H7 (cell line): ENCODE measurements around the gene TRPV3. TPM values are rescaled to one million over a fixed set of nuclear protein-coding genes. Genes with fewer than 3 reads are reported as not detected.
"Not testable (repeated sequence)": the region's sequence is repeated elsewhere in the genome, so short reads cannot be mapped to it uniquely, and the experiment has no call there.

Experiments used
- DNase-seq: peaks from one replicate; pipeline ENCODE4 v3.0.0; 2012
- H3K27me3 ChIP-seq: 2 replicates; pipeline ENCODE4 v1.6.0; 2011; ENCODE audit warnings: mild to moderate bottlenecking, low read length; ENCODE audit not compliant: control insufficient read depth, insufficient read depth
- H3K36me3 ChIP-seq: replicated peaks from 2 replicates; pipeline ENCODE4 v1.5.1; 2011; ENCODE audit warnings: low read length; ENCODE audit not compliant: control insufficient read depth, insufficient read depth
- H3K4me3 ChIP-seq: 2 replicates; pipeline ENCODE4 v1.5.1; 2011; ENCODE audit warnings: low read depth, mild to moderate bottlenecking, control low read depth, low read length, moderate library complexity; ENCODE audit not compliant: insufficient read depth
- total RNA-seq: library from RNA; depleted of rRNA; stranded (reverse); fragments of >200 nt; shearing (Covaris generic); gene quantifications from 2 replicates; pipeline ENCODE4 v1.2.3, GENCODE V29; 2014; rRNA removed

Gene TRPV3
- total RNA-seq, 1 experiment from 2014 or later: 0.69 TPM

DNA sequence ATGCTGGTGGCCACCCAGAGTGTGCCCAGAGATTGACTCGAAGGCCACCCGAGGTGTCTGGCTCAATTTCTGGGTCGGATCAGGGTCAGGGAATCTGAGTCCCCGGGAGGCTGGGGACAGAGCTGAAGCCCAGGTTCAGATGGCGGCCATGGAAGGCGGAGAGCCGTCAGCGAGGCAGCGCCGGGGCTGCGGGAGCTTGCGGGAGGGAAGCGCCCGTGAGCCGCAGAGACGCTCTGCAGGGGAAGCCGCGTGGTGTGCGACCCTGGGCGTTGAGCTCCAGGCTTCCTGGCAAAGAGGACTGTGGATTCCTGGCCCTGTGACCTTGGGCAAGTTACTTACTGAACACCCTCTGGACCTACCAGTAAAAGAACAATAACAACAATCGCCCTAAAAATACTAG lies 85.5 kb downstream of the TRPV3 start:
- Histone ChIP-seq H3K36me3 (no peaks in the 10 kb centered on the region), H3K4me3 (no peak overlapping the region), H3K27me3 (no peaks in the 10 kb centered on the region)
- peak; percentile 29 for DNase-seq

GRCh38 chr17:3471599-3471998 lies 86.0 kb downstream of the TRPV3 start, which contains the start of gene SPATA22:
Gene SPATA22, minus strand, starts transcription at chr17:3471819. Its CDS starts 2,494 bp downstream, at chr17:3469325.
- no peaks in the 10 kb centered on the region for H3K27me3 ChIP-seq
- H3K36me3 ChIP-seq: no peaks in the 10 kb centered on the region

GRCh38 chr17:3469529-3469928 lies 88.1 kb downstream of the TRPV3 start:
- no peak overlapping the region for H3K4me3 ChIP-seq
- DNase-seq: no peak
- no peaks in the 10 kb centered on the region for H3K36me3 ChIP-seq
- H3K27me3 ChIP-seq: no peaks in the 10 kb centered on the region

More at GRCh38 chr17:3471599-3471998, 86.0 kb downstream of the TRPV3 start, which contains the start of gene SPATA22:
- no peak for DNase-seq
- no peak within 1 kb of the TSS for H3K4me3 ChIP-seq

DNA sequence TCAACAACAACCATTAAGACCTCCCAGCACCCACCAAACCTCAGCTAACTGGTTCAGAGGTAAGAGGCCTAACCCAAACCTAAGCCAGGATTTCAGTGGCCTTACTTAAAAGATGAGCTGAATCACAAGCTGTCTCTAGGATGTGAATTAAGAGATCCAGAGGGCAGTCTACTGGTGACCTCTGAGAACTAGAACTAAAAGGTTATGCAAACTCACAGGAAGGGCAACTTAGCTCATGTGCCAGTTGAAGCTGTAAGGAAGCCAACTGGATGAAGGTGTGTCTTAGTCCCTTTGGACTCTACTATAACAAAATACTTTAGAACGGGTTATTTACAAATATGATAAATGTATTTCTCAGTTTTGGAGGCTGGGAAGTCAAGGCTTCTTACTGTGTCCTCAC lies 91.3 kb downstream of the TRPV3 start:
- not testable (repeated sequence) for H3K4me3 ChIP-seq, H3K36me3 ChIP-seq, DNase-seq, H3K27me3 ChIP-seq

Other genes starting within 250 kb of the TRPV3 start
- gene OR3A2, start 171.5 kb downstream of the TRPV3 start, total RNA-seq: not detected in 2 replicates
- not detected in 2 replicates for gene OR1E1, start 159.4 kb downstream of the TRPV3 start, total RNA-seq
- not detected in 2 replicates for gene OR3A3, start 146.4 kb downstream of the TRPV3 start, total RNA-seq
- gene OR1E2, start 124.0 kb downstream of the TRPV3 start, total RNA-seq: not detected in 2 replicates
- gene SPATA22, start 86.0 kb downstream of the TRPV3 start, total RNA-seq: 0.10 and 1.3 TPM in 2 replicates
- not detected in 2 replicates for gene ASPA, start 81.8 kb downstream of the TRPV3 start, total RNA-seq
- gene TRPV1, start 51.6 kb upstream of the TRPV3 start, total RNA-seq: 3.0 and 3.1 TPM in 2 replicates
- gene SHPK, start 78.4 kb upstream of the TRPV3 start, total RNA-seq: 22.9 and 27.0 TPM in 2 replicates
- gene CTNS, start 78.9 kb upstream of the TRPV3 start, total RNA-seq: 9.6 and 17.9 TPM in 2 replicates
- gene TAX1BP3, start 110.8 kb upstream of the TRPV3 start, total RNA-seq: 116 and 122 TPM in 2 replicates
- 41.6 and 48.5 TPM in 2 replicates for gene EMC6, start 111.0 kb upstream of the TRPV3 start, total RNA-seq
- 2.3 and 2.7 TPM in 2 replicates for gene P2RX5, start 138.3 kb upstream of the TRPV3 start, total RNA-seq
- gene HASPIN, start 166.1 kb upstream of the TRPV3 start, total RNA-seq: 34.2 and 39.1 TPM in 2 replicates
- 28.8 and 34.7 TPM in 2 replicates for gene ITGAE, start 243.4 kb upstream of the TRPV3 start, total RNA-seq